ENCODE data around the gene ASB3.

The ASB3 gene

DNA sequence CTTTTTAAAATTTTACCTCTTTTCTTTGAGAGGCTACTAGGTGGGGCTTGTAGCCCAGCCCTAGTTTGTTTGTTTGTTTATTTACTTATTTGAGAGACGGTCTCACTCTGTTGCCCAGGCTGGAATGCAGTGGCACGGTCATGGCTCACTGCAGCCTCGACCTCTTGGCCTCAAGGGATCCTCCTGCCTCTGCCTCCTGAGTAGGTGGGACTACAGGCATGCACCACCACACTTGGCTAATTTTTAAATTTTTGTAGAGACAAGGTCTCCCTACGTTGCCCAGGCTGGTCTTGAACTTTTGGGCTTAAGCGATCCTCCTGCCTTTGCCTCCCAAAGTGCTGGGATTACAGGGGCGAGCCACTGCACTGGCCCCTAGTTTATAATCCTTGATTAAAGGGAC, 35.1 kb upstream of the ASB3 start:
- H3K27ac ChIP-seq: no peak overlapping the region
- H3K27me3 ChIP-seq (ENCODE audit: insufficient read depth, low read depth): no peaks in the 10 kb centered on the region
- H3K36me3 ChIP-seq (ENCODE audit: insufficient read depth): no peaks in the 10 kb centered on the region; the same call in 1 of the 2 replicates
- no peaks in the 10 kb centered on the region for H3K79me2 ChIP-seq (ENCODE audit: insufficient read depth, low read depth)
- no peak overlapping the region for H2AFZ ChIP-seq (ENCODE audit: low read depth)
- no peaks in the 10 kb centered on the region for H4K20me1 ChIP-seq (ENCODE audit: insufficient read depth)
- no peak overlapping the region for H3K9ac ChIP-seq
- no peaks in the 10 kb centered on the region for H3K4me1 ChIP-seq (ENCODE audit: low read depth, poor library complexity, severe bottlenecking)
- no peak overlapping the region for H3K4me2 ChIP-seq
- H3K4me3 ChIP-seq (IDR thresholded peaks at IDR 0.05; ENCODE audit: insufficient read depth, low read depth, low read length): no peak overlapping the region
- TF ChIP-seq, protein P1, sequence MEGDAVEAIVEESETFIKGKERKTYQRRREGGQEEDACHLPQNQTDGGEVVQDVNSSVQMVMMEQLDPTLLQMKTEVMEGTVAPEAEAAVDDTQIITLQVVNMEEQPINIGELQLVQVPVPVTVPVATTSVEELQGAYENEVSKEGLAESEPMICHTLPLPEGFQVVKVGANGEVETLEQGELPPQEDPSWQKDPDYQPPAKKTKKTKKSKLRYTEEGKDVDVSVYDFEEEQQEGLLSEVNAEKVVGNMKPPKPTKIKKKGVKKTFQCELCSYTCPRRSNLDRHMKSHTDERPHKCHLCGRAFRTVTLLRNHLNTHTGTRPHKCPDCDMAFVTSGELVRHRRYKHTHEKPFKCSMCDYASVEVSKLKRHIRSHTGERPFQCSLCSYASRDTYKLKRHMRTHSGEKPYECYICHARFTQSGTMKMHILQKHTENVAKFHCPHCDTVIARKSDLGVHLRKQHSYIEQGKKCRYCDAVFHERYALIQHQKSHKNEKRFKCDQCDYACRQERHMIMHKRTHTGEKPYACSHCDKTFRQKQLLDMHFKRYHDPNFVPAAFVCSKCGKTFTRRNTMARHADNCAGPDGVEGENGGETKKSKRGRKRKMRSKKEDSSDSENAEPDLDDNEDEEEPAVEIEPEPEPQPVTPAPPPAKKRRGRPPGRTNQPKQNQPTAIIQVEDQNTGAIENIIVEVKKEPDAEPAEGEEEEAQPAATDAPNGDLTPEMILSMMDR (conservative IDR thresholded peaks at IDR 0.05; ENCODE audit: low read depth, low read length): no peak

DNA sequence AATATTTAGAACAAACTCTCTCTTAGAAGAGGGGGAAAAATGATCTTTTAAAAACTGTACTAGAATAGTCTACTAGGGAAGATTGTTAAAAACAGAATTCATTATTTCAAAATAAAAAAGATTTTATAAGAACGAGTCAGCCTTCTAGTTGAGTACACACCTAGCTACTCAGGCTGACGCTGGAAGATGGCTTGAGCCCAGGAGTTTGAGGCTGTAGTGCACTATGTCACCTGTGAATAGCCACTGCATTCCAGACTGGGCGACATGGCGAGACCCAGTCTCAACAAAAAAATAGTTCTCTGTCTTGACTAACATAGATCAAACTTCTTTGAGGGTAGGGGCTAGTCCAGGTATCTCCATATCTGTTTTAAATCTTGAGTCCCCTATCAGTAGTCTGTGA, 34.0 kb upstream of the ASB3 start:
- Histone ChIP-seq H2AFZ (ENCODE audit: low read depth) (no peak overlapping the region), H3K27me3 (ENCODE audit: insufficient read depth, low read depth) (no peaks in the 10 kb centered on the region), H4K20me1 (ENCODE audit: insufficient read depth) (no peaks in the 10 kb centered on the region), H3K27ac (no peak overlapping the region), H3K4me3 (IDR thresholded peaks at IDR 0.05; ENCODE audit: insufficient read depth, low read depth, low read length) (no peak overlapping the region), H3K79me2 (ENCODE audit: insufficient read depth, low read depth) (no peaks in the 10 kb centered on the region), H3K36me3 (ENCODE audit: insufficient read depth) (peaks cover under 1% of the 10 kb centered on the region; the same call in 1 of the 2 replicates), H3K9ac (no peak overlapping the region), H3K4me2 (no peak overlapping the region), H3K4me1 (ENCODE audit: low read depth, poor library complexity, severe bottlenecking) (no peaks in the 10 kb centered on the region)
- TF ChIP-seq, protein P1 (conservative IDR thresholded peaks at IDR 0.05; ENCODE audit: low read depth, low read length): no peak

DNA sequence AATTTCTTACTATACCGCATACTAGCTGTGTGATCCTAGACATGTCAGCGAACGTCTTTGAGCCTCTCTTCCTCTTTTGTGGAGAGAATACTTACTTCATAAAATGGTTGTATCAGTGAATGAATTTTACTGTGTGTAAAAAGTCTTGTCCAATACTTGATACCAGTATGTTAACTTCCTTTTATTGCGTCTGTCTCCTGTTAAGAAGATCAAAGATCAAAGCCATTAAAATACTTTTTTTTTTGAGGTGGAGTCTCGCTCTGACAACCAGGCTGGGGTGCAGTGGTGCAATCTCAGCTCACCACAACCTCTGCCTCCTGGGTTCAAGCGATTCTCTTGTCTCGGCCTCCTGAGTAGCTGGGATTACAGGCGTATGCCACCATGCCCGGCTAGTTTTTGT, 33.3 kb upstream of the ASB3 start:
- no peaks in the 10 kb centered on the region for H4K20me1 ChIP-seq (ENCODE audit: insufficient read depth)
- no peak overlapping the region for H3K4me2 ChIP-seq
- no peaks in the 10 kb centered on the region for H3K27me3 ChIP-seq (ENCODE audit: insufficient read depth, low read depth)
- no peak overlapping the region for H2AFZ ChIP-seq (ENCODE audit: low read depth)
- H3K4me1 ChIP-seq (ENCODE audit: low read depth, poor library complexity, severe bottlenecking): no peaks in the 10 kb centered on the region
- no peak overlapping the region for H3K9ac ChIP-seq
- TF ChIP-seq, protein P1 (conservative IDR thresholded peaks at IDR 0.05; ENCODE audit: low read depth, low read length): no peak
- peaks cover 7% of the 10 kb centered on the region; the same call in 1 of the 2 replicates for H3K36me3 ChIP-seq (ENCODE audit: insufficient read depth)
- H3K79me2 ChIP-seq (ENCODE audit: insufficient read depth, low read depth): no peaks in the 10 kb centered on the region
- H3K4me3 ChIP-seq (IDR thresholded peaks at IDR 0.05; ENCODE audit: insufficient read depth, low read depth, low read length): no peak overlapping the region
- no peak overlapping the region for H3K27ac ChIP-seq

DNA sequence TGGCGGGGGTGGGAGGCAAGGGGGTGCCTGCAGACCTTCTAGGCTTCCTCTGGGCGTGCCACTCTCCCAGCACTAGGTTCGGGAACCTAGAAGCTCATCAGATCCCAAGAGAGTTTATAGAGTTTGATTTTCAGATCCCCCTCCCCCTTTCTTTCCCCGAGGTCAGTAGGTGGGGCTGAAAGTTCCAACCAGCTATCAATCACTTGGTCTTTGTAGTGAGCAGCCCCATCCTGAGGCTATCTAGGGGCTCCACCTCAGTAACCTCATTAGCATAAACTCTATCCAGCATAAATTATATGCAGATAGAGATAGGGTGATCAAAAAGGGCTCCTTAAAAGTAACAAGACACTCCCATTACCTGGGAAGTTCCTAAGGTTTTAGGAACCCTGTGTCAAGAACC, 32.9 kb upstream of the ASB3 start:
- Histone ChIP-seq H4K20me1 (ENCODE audit: insufficient read depth) (no peaks in the 10 kb centered on the region), H3K4me2 (no peak overlapping the region)

More for the DNA sequence above, 32.9 kb upstream of the ASB3 start:
- TF ChIP-seq, protein P1 (conservative IDR thresholded peaks at IDR 0.05; ENCODE audit: low read depth, low read length): no peak
- no peaks in the 10 kb centered on the region for H3K4me1 ChIP-seq (ENCODE audit: low read depth, poor library complexity, severe bottlenecking)
- H3K9ac ChIP-seq: no peak overlapping the region
- peaks cover 7% of the 10 kb centered on the region; the same call in 1 of the 2 replicates for H3K36me3 ChIP-seq (ENCODE audit: insufficient read depth)
- H3K79me2 ChIP-seq (ENCODE audit: insufficient read depth, low read depth): no peaks in the 10 kb centered on the region
- H3K27me3 ChIP-seq (ENCODE audit: insufficient read depth, low read depth): no peaks in the 10 kb centered on the region
- no peak overlapping the region for H3K27ac ChIP-seq
- H3K4me3 ChIP-seq (IDR thresholded peaks at IDR 0.05; ENCODE audit: insufficient read depth, low read depth, low read length): no peak overlapping the region
- H2AFZ ChIP-seq (ENCODE audit: low read depth): no peak overlapping the region
